ENCODE measurements around the gene EDAR. TPM values are rescaled to one million over a fixed set of nuclear protein-coding genes. Genes with fewer than 3 reads are reported as not detected.

EDAR gene
- total and polyA plus RNA-seq, 7 donors: 0.01 TPM; not detected in 6

DNA sequence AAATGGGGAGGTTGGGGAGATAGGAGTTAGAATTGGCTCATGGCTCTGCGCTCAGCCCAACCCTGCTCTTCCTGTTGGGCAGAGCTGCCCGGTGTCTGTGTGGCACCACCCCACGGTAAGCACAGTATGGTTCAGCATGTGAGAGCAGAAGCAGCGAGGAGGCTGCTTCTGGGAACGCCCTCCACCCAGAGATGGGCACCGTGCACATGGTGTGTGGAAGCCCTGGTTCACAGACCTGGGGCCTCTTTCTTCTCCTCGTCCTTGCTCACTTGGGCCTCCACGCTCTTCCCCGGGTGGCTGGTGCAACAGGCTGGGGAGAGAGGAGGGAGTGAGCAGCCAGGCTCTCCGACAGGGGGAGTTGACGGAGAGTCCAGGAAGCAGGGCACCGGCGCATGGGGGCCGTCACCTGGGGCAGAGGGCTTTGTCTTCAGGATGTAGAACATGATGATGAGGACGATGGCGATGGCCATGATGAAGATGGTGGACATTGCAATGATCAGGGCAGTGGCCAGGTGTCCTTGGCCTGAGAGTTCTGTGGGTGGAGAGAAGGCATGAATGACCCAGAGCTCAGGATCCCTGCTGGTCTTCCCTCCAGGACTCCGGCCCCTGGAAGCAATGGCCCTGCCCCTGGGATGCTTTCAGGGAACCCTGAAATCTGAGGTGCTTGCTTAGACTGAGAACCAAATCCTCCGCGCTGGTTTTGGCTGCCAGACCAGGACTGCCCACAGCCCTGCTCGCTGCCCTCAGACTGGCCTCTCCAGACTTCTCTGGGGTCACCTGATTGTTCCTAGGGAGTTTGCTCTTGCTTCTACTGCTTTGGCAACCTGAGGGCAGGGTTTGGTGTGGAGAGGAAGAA is 78.3 kb downstream of the EDAR start:
- TF ChIP-seq, protein P1, sequence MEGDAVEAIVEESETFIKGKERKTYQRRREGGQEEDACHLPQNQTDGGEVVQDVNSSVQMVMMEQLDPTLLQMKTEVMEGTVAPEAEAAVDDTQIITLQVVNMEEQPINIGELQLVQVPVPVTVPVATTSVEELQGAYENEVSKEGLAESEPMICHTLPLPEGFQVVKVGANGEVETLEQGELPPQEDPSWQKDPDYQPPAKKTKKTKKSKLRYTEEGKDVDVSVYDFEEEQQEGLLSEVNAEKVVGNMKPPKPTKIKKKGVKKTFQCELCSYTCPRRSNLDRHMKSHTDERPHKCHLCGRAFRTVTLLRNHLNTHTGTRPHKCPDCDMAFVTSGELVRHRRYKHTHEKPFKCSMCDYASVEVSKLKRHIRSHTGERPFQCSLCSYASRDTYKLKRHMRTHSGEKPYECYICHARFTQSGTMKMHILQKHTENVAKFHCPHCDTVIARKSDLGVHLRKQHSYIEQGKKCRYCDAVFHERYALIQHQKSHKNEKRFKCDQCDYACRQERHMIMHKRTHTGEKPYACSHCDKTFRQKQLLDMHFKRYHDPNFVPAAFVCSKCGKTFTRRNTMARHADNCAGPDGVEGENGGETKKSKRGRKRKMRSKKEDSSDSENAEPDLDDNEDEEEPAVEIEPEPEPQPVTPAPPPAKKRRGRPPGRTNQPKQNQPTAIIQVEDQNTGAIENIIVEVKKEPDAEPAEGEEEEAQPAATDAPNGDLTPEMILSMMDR (IDR thresholded peaks at IDR 0.05): no peak
- H3K9me3 ChIP-seq: no peaks in the 10 kb centered on the region
- H3K4me3 ChIP-seq: no peak overlapping the region
- no peak overlapping the region for H3K27ac ChIP-seq
- H3K4me1 ChIP-seq: no peaks in the 10 kb centered on the region
- H3K27me3 ChIP-seq (ENCODE audit: insufficient read depth in 3 of 3, low read length in 2 of 3): peaks cover 0 to 5% (median 0%) of the 10 kb centered on the region in 3 donors
- ATAC-seq: no peak
- H3K36me3 ChIP-seq (ENCODE audit: insufficient read depth in 1 of 2, low read depth in 1 of 2): no peaks in the 10 kb centered on the region
- WGBS, 3 donors: 78 to 84% (median 79%) methylated on average over 20 of the region's 20 CpGs
- DNase-seq: no peak
- intact Hi-C loops (cut with DNase I): no loop called here

DNA sequence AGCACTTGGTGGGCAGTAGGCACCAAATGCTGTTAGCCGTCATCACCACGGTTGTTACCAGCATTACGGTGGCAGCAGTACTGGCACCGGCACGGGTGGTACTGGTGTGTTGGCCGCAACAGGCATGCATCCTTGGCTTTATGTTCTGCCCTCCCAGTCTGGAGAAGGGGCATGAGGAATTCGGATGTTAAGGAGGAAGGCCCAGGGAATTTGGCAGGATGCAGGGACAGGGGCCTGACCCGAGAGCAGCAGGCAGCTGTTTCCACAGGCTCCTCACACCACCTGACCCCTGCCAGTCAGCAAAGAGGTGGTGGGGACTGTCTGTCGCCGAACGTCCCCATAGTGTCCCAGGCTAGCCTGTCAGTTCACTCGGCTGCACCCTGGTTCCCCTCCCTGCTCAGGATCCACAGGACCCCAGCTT is 79.0 kb downstream of the EDAR start:
- TF ChIP-seq, protein P1 (IDR thresholded peaks at IDR 0.05): no peak
- no peak overlapping the region for H3K4me3 ChIP-seq
- H3K27ac ChIP-seq: no peak overlapping the region
- DNase-seq (no peak), ATAC-seq (no peak)
- no peaks in the 10 kb centered on the region for H3K4me1 ChIP-seq
- intact Hi-C loops (cut with DNase I): no loop called here
- H3K27me3 ChIP-seq (ENCODE audit: insufficient read depth in 3 of 3, low read length in 2 of 3): peaks cover 0 to 5% (median 0%) of the 10 kb centered on the region in 3 donors
- H3K9me3 ChIP-seq: no peaks in the 10 kb centered on the region
- 24 to 38% (median 28%) methylated on average over 12 of the region's 12 CpGs for WGBS, 3 donors
- no peaks in the 10 kb centered on the region for H3K36me3 ChIP-seq (ENCODE audit: insufficient read depth in 1 of 2, low read depth in 1 of 2)

DNA sequence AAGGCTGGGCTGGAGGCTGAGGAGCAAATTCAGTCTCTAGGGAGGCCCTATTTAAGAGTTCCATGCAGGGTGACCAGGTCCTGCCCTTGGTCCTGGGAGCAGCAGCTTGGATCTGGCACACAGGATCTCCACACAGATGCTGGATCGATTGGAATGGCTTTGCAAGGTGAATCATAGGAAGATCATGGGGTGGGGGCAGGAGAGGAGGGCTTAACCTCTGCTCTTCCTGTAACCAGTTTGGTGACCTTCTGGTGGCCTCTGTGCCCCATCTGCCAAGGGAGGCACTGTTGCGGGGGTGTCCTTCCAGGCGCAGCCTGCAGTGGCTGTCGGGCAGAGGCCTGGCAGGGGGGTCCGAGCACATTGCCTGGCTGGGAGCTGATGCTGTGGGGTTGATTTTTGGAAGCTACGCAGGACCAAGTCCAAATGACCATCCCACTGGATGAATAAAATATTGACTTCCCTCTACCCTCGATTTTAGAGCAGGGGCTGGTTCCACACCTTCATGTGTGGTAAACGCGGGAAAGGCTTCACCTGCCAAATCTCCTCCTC is 79.7 kb downstream of the EDAR start:
- Histone ChIP-seq H3K4me3 (no peak overlapping the region), H3K9me3 (no peaks in the 10 kb centered on the region), H3K27ac (no peak overlapping the region), H3K36me3 (ENCODE audit: insufficient read depth in 1 of 2, low read depth in 1 of 2) (no peaks in the 10 kb centered on the region), H3K4me1 (no peaks in the 10 kb centered on the region), H3K27me3 (ENCODE audit: insufficient read depth in 3 of 3, low read length in 2 of 3) (peaks cover 0 to 5% (median 0%) of the 10 kb centered on the region in 3 donors)
- ATAC-seq (no peak), DNase-seq (no peak)
- 59 to 67% (median 64%) methylated on average over 9 of the region's 9 CpGs for WGBS, 3 donors
- TF ChIP-seq, protein P1 (IDR thresholded peaks at IDR 0.05): no peak
- intact Hi-C loops (cut with DNase I): no loop called here

DNA sequence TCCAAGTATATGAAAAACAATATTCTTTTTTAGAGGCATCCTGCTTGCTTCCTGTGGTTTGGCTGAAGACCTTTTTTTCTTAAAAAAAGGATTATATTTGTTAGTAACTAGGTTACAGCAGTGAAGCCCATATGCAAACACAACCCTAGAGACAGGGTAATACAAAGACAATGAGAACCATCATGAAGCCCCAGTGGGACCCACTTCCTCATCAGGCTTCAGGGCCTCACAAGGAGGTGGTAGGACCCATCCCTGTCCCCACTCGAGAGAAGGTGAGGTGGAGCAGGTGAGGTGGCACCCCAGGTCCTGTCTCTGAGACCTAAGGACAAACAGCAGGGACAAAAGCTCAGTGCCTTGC is 80.3 kb downstream of the EDAR start:
- H3K4me1 ChIP-seq: no peaks in the 10 kb centered on the region
- peaks cover 0 to 5% (median 0%) of the 10 kb centered on the region in 3 donors for H3K27me3 ChIP-seq (ENCODE audit: insufficient read depth in 3 of 3, low read length in 2 of 3)
- DNase-seq: no peak
- no peaks in the 10 kb centered on the region for H3K36me3 ChIP-seq (ENCODE audit: insufficient read depth in 1 of 2, low read depth in 1 of 2)
- intact Hi-C loops (cut with DNase I): no loop called here
- no peak overlapping the region for H3K4me3 ChIP-seq
- 79 to 83% (median 79%) methylated on average over 1 of the region's 1 CpG for WGBS, 3 donors
- TF ChIP-seq, protein P1 (IDR thresholded peaks at IDR 0.05): no peak
- H3K9me3 ChIP-seq: no peaks in the 10 kb centered on the region
- no peak overlapping the region for H3K27ac ChIP-seq
- no peak for ATAC-seq
